SK-N-SH (cell line): ENCODE results near the gene PAMR1. TPM values are rescaled to one million over a fixed set of nuclear protein-coding genes. Genes with fewer than 3 reads are reported as not detected.

ENCODE experiments used
- CTCF ChIA-PET: fragments of 300-600, 350-600 bp; formaldehyde crosslinking; extraction: SDS; loops from one replicate; lab custom pipeline; 2021; lab: Yijun Ruan, JAX
- POLR2A ChIA-PET: fragments of 350-600 bp; sonication (Branson Sonifier 250); formaldehyde crosslinking; extraction: SDS; loops from one replicate; lab custom pipeline; 2020; ENCODE audit warnings: antibody characterized with exemption, inconsistent platforms; lab: Yijun Ruan, JAX
- DNase-seq: peaks from one replicate; pipeline ENCODE4 v3.0.0; 2012
- H2AFZ ChIP-seq: fragments of 200-600 bp; sonication (generic); 2 replicates; pipeline ENCODE4 v1.8.1; 2016; ENCODE audit warnings: antibody characterized with exemption, mild to moderate bottlenecking, low read depth
- H3F3A ChIP-seq: fragments of 200-600 bp; sonication (generic); replicated peaks from 2 replicates; pipeline ENCODE3; 2016; ENCODE audit warnings: antibody characterized with exemption, mild to moderate bottlenecking; ENCODE audit not compliant: insufficient read depth
- H3K27ac ChIP-seq, 2 experiments: fragments of 200-500 bp in 1 of 2; fragments of 200-600 bp in 1 of 2; sonication (Bioruptor generic) in 1 of 2; sonication (generic), shearing (Covaris generic) in 1 of 2; 2 replicates each; pipeline versions ENCODE4 v1.5.1 to v1.6.1; 2014 to 2016; ENCODE audit warnings: low read depth in 2 of 2, inconsistent platforms in 1 of 2, low read length in 1 of 2, mild to moderate bottlenecking in 1 of 2, mixed read lengths in 1 of 2
- H3K27me3 ChIP-seq: fragments of 200-600 bp; sonication (generic), shearing (Covaris generic); 2 replicates; pipeline ENCODE4 v1.6.1; 2016; ENCODE audit warnings: mixed run types; ENCODE audit not compliant: insufficient read depth
- H3K36me3 ChIP-seq, 2 experiments: fragments of 200-500 bp in 1 of 2; fragments of 200-600 bp in 1 of 2; sonication (Bioruptor generic) in 1 of 2; sonication (generic) in 1 of 2; replicated peaks in 1 of 2; 2 replicates each; pipeline versions ENCODE3 to v1.5.1; 2014 to 2016; ENCODE audit warnings: low read length in 1 of 2, mild to moderate bottlenecking in 1 of 2; ENCODE audit not compliant: insufficient read depth in 2 of 2, control insufficient read depth in 1 of 2
- H3K4me1 ChIP-seq, 2 experiments: fragments of 200-500 bp in 1 of 2; fragments of 200-600 bp in 1 of 2; sonication (Bioruptor generic) in 1 of 2; sonication (generic), shearing (Covaris generic) in 1 of 2; 2 replicates each; pipeline versions ENCODE4 v1.5.1 to v1.6.1; 2014 to 2016; ENCODE audit warnings: low read depth in 1 of 2, low read length in 1 of 2, mixed run types in 1 of 2; ENCODE audit not compliant: insufficient read depth in 2 of 2, control insufficient read depth in 1 of 2
- H3K4me2 ChIP-seq: fragments of 200-600 bp; sonication (generic), shearing (Covaris generic); 2 replicates; pipeline ENCODE4 v1.6.1; 2017; ENCODE audit warnings: mixed run types
- H3K4me3 ChIP-seq, 2 experiments: fragments of 200-500 bp in 1 of 2; fragments of 200-600 bp in 1 of 2; sonication (Bioruptor generic) in 1 of 2; sonication (generic), shearing (Covaris generic) in 1 of 2; 2 replicates each; pipeline versions ENCODE4 v1.5.1 to v1.8.1; 2014 to 2016; ENCODE audit warnings: low read depth in 2 of 2, inconsistent platforms in 1 of 2, low read length in 1 of 2, mild to moderate bottlenecking in 1 of 2, mixed read lengths in 1 of 2, moderate library complexity in 1 of 2
- H3K79me2 ChIP-seq: fragments of 200-600 bp; sonication (generic); 2 replicates; pipeline ENCODE4 v1.8.1; 2017; ENCODE audit warnings: mild to moderate bottlenecking; ENCODE audit not compliant: insufficient read depth
- H3K9ac ChIP-seq: fragments of 200-600 bp; sonication (generic); 2 replicates; pipeline ENCODE4 v1.6.1; 2017; ENCODE audit warnings: mixed run types
- H3K9me2 ChIP-seq: fragments of 200-600 bp; sonication (generic); 2 replicates; pipeline ENCODE4 v1.6.1; 2017; ENCODE audit warnings: mixed run types
- H3K9me3 ChIP-seq: fragments of 200-600 bp; sonication (generic); 2 replicates; pipeline ENCODE4 v1.6.1; 2017; ENCODE audit warnings: mixed run types, mild to moderate bottlenecking, moderate library complexity
- H4K20me1 ChIP-seq: fragments of 200-600 bp; sonication (generic); 2 replicates; pipeline ENCODE4 v1.6.1; 2017; ENCODE audit warnings: mild to moderate bottlenecking, mixed run types; ENCODE audit not compliant: insufficient read depth
- CHD2 ChIP-seq: fragments of 150-350 bp; IDR thresholded peaks from 2 replicates; pipeline ENCODE4 v1.6.1; 2018; ENCODE audit warnings: low read length; ENCODE audit not compliant: partially characterized antibody
- ELF1 ChIP-seq: IDR thresholded peaks from 2 replicates; pipeline ENCODE4 v1.4.0; 2012
- EP300 ChIP-seq, 2 experiments: IDR thresholded peaks; 2 replicates each; pipeline versions ENCODE4 v1.4.0 to v1.6.1; 2012; ENCODE audit warnings: borderline replicate concordance in 1 of 2, low read depth in 1 of 2, low read length in 1 of 2
- FOSL2 ChIP-seq: IDR thresholded peaks from 2 replicates; pipeline ENCODE4 v1.4.0; 2012; ENCODE audit warnings: low read depth, mild to moderate bottlenecking, moderate library complexity, borderline replicate concordance
- FOXJ3 ChIP-seq: sonication (generic); formaldehyde crosslinking; IDR thresholded peaks from 2 replicates; pipeline ENCODE4 v1.5.1; 2020; ENCODE audit warnings: mild to moderate bottlenecking, missing genetic modification reagents
- FOXM1 ChIP-seq: IDR thresholded peaks from 2 replicates; pipeline ENCODE4 v1.4.0; 2012; ENCODE audit warnings: low read depth, mild to moderate bottlenecking
- GATA2 ChIP-seq: sonication (generic); formaldehyde crosslinking; IDR thresholded peaks from 2 replicates; pipeline ENCODE4 v1.5.0; 2020; ENCODE audit warnings: mild to moderate bottlenecking, missing genetic modification reagents
- MEF2A ChIP-seq: IDR thresholded peaks from 2 replicates; pipeline ENCODE4 v1.4.0; 2012; ENCODE audit warnings: low read depth, borderline replicate concordance
- NFIC ChIP-seq: IDR thresholded peaks from 2 replicates; pipeline ENCODE4 v1.4.0; 2012; ENCODE audit warnings: borderline replicate concordance
- RAD21 ChIP-seq: IDR thresholded peaks from 2 replicates; pipeline ENCODE4 v1.6.1; 2012; ENCODE audit warnings: mild to moderate bottlenecking, low read length
- RCOR1 ChIP-seq: fragments of 150-350 bp; IDR thresholded peaks from 2 replicates; pipeline ENCODE4 v1.6.1; 2017; ENCODE audit warnings: antibody characterized with exemption, low read length
- RXRA ChIP-seq: IDR thresholded peaks from 2 replicates; pipeline ENCODE4 v1.4.0; 2012; ENCODE audit warnings: low read depth, mild to moderate bottlenecking, borderline replicate concordance
- SIN3A ChIP-seq: IDR thresholded peaks from 2 replicates; pipeline ENCODE4 v1.6.1; 2012; ENCODE audit warnings: low read depth, mild to moderate bottlenecking, low read length, moderate library complexity, borderline replicate concordance
- TAF1 ChIP-seq: IDR thresholded peaks from 2 replicates; pipeline ENCODE4 v1.6.1; 2012; ENCODE audit warnings: low read depth, mild to moderate bottlenecking, low read length, moderate library complexity, borderline replicate concordance
- WGBS: methylation state at CpG from one replicate; pipeline ENCODE4 v1.1.6; 2017; ENCODE audit warnings: low lambda C conversion rate; 5-methylcytosine and 5-hydroxymethylcytosine counted together
- polyA plus RNA-seq, 3 experiments: library from polyadenylated mRNA; depleted of rRNA; stranded (reverse); fragments of >200 nt; gene quantifications; 2 replicates each; pipeline ENCODE4 v1.2.3, GENCODE V29; 2012
- TF ChIP-seq, protein P1 (sequence below): fragments of 150-350 bp; IDR thresholded peaks from 2 replicates; pipeline ENCODE4 v1.6.1; 2017; ENCODE audit warnings: antibody characterized with exemption, low read length, low read depth, borderline replicate concordance
- TF ChIP-seq, protein P2 (sequence below): fragments of 150-350 bp; IDR thresholded peaks from 2 replicates; pipeline ENCODE4 v1.6.1; 2016; ENCODE audit warnings: mild to moderate bottlenecking, low read depth, low read length
- TF ChIP-seq, protein P3 (sequence below): fragments of 200-600 bp; sonication (generic); IDR thresholded peaks from 2 replicates; pipeline ENCODE4 v1.6.1; 2017; ENCODE audit warnings: antibody characterized with exemption, mild to moderate bottlenecking, moderate library complexity
- TF ChIP-seq, protein P4 (sequence below): IDR thresholded peaks from 2 replicates; pipeline ENCODE4 v1.6.1; 2012; ENCODE audit warnings: mild to moderate bottlenecking, low read depth, low read length, moderate library complexity
- TF ChIP-seq, protein P5 (sequence below): IDR thresholded peaks from 2 replicates; pipeline ENCODE4 v1.4.0; 2012; ENCODE audit warnings: low read depth, borderline replicate concordance
- TF ChIP-seq, protein P6 (sequence below): IDR thresholded peaks from 2 replicates; pipeline ENCODE4 v1.4.0; 2012; ENCODE audit warnings: low read depth, borderline replicate concordance

Gene PAMR1
- polyA plus RNA-seq, 1 of the 3 experiments (the other 2 are of a cell fraction): 0.31 TPM

DNA sequence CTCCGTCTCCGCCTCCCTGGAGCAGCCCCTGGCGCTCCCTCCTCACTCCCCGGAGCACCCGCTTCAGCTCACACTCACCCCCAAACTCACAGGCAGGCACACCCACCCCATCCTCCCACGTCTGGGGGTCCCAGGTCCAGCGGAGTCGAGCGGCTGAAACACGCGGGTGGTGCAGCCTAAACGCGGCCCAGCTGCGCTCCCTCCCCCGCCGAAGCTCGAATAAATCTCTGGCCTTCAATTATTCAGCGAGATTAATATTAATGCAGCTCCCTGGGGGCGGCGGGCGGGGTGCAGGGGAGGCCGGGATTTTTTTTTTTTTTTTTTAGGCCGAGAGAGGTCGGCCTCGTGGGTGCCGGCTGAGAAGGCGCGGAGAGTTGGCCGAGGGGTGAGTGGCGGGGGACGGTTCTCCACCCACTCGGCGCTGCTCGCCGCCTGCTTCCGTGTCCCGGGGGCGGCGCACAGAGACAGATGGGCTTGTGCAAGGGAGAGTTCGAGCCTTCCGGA lies 105.5 kb downstream of the PAMR1 start:
- no peak for TF ChIP-seq ELF1
- no peak for TF ChIP-seq GATA2 (CRISPR knock-in tag)
- TF ChIP-seq, protein P1, sequence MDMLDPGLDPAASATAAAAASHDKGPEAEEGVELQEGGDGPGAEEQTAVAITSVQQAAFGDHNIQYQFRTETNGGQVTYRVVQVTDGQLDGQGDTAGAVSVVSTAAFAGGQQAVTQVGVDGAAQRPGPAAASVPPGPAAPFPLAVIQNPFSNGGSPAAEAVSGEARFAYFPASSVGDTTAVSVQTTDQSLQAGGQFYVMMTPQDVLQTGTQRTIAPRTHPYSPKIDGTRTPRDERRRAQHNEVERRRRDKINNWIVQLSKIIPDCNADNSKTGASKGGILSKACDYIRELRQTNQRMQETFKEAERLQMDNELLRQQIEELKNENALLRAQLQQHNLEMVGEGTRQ: no peak
- no peak for TF ChIP-seq FOXJ3 (CRISPR knock-in tag)
- TF ChIP-seq, protein P2, sequence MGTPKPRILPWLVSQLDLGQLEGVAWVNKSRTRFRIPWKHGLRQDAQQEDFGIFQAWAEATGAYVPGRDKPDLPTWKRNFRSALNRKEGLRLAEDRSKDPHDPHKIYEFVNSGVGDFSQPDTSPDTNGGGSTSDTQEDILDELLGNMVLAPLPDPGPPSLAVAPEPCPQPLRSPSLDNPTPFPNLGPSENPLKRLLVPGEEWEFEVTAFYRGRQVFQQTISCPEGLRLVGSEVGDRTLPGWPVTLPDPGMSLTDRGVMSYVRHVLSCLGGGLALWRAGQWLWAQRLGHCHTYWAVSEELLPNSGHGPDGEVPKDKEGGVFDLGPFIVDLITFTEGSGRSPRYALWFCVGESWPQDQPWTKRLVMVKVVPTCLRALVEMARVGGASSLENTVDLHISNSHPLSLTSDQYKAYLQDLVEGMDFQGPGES: no peak
- no peak for TF ChIP-seq MEF2A
- TF ChIP-seq RXRA: no peak
- TF ChIP-seq EP300 (IDR thresholded peaks at IDR 0.05; ENCODE audit: borderline replicate concordance in 1 of 2, low read depth in 1 of 2, low read length in 1 of 2): no peak
- no peak for TF ChIP-seq FOSL2
- TF ChIP-seq RAD21: no peak
- no peak for TF ChIP-seq SIN3A
- TF ChIP-seq, protein P3, sequence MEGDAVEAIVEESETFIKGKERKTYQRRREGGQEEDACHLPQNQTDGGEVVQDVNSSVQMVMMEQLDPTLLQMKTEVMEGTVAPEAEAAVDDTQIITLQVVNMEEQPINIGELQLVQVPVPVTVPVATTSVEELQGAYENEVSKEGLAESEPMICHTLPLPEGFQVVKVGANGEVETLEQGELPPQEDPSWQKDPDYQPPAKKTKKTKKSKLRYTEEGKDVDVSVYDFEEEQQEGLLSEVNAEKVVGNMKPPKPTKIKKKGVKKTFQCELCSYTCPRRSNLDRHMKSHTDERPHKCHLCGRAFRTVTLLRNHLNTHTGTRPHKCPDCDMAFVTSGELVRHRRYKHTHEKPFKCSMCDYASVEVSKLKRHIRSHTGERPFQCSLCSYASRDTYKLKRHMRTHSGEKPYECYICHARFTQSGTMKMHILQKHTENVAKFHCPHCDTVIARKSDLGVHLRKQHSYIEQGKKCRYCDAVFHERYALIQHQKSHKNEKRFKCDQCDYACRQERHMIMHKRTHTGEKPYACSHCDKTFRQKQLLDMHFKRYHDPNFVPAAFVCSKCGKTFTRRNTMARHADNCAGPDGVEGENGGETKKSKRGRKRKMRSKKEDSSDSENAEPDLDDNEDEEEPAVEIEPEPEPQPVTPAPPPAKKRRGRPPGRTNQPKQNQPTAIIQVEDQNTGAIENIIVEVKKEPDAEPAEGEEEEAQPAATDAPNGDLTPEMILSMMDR: no peak
- no peak for TF ChIP-seq FOXM1
- TF ChIP-seq NFIC: no peak
- no peak for TF ChIP-seq CHD2
- TF ChIP-seq TAF1: no peak
- TF ChIP-seq, protein P4, sequence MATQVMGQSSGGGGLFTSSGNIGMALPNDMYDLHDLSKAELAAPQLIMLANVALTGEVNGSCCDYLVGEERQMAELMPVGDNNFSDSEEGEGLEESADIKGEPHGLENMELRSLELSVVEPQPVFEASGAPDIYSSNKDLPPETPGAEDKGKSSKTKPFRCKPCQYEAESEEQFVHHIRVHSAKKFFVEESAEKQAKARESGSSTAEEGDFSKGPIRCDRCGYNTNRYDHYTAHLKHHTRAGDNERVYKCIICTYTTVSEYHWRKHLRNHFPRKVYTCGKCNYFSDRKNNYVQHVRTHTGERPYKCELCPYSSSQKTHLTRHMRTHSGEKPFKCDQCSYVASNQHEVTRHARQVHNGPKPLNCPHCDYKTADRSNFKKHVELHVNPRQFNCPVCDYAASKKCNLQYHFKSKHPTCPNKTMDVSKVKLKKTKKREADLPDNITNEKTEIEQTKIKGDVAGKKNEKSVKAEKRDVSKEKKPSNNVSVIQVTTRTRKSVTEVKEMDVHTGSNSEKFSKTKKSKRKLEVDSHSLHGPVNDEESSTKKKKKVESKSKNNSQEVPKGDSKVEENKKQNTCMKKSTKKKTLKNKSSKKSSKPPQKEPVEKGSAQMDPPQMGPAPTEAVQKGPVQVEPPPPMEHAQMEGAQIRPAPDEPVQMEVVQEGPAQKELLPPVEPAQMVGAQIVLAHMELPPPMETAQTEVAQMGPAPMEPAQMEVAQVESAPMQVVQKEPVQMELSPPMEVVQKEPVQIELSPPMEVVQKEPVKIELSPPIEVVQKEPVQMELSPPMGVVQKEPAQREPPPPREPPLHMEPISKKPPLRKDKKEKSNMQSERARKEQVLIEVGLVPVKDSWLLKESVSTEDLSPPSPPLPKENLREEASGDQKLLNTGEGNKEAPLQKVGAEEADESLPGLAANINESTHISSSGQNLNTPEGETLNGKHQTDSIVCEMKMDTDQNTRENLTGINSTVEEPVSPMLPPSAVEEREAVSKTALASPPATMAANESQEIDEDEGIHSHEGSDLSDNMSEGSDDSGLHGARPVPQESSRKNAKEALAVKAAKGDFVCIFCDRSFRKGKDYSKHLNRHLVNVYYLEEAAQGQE: no peak
- TF ChIP-seq, protein P5, sequence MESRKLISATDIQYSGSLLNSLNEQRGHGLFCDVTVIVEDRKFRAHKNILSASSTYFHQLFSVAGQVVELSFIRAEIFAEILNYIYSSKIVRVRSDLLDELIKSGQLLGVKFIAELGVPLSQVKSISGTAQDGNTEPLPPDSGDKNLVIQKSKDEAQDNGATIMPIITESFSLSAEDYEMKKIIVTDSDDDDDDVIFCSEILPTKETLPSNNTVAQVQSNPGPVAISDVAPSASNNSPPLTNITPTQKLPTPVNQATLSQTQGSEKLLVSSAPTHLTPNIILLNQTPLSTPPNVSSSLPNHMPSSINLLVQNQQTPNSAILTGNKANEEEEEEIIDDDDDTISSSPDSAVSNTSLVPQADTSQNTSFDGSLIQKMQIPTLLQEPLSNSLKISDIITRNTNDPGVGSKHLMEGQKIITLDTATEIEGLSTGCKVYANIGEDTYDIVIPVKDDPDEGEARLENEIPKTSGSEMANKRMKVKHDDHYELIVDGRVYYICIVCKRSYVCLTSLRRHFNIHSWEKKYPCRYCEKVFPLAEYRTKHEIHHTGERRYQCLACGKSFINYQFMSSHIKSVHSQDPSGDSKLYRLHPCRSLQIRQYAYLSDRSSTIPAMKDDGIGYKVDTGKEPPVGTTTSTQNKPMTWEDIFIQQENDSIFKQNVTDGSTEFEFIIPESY: no peak
- no peak for TF ChIP-seq RCOR1
- TF ChIP-seq, protein P6, sequence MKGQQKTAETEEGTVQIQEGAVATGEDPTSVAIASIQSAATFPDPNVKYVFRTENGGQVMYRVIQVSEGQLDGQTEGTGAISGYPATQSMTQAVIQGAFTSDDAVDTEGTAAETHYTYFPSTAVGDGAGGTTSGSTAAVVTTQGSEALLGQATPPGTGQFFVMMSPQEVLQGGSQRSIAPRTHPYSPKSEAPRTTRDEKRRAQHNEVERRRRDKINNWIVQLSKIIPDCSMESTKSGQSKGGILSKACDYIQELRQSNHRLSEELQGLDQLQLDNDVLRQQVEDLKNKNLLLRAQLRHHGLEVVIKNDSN: no peak
- TF ChIP-seq, all 33 proteins: peak for 0
- Histone ChIP-seq H3K4me3 (peak overlapping the region; percentile 47 to 58), H3K9ac (no peak overlapping the region), H3K9me2 (no peaks in the 10 kb centered on the region), H3K79me2 (no peaks in the 10 kb centered on the region), H3K9me3 (no peaks in the 10 kb centered on the region), H3K27me3 (peaks cover 91% of the 10 kb centered on the region), H3K27ac (no peak overlapping the region), H3K4me1 (peaks cover 0 to 8% of the 10 kb centered on the region in 2 experiments; a peak in 1 of 4 replicates), H2AFZ (peak overlapping the region; percentile 47; the same call in 1 of the 2 replicates), H3F3A (peaks cover 8% of the 10 kb centered on the region), H3K4me2 (peak overlapping the region; percentile 89), H4K20me1 (no peaks in the 10 kb centered on the region), H3K36me3 (no peaks in the 10 kb centered on the region)
- peak; percentile 71 for DNase-seq
- POLR2A ChIA-PET: no interaction called here
- 3% methylated on average over 34 of the region's 41 CpGs for WGBS
- CTCF ChIA-PET: interaction anchor here (0.6 to 2.0 kb wide), 6 partner anchors 9 to 528 kb away, joined by 3 to 6 read pairs (median 3); no protein-coding TSS in a partner anchor
